A549 (cell line): ENCODE measurements around the gene GGACT. TPM values are rescaled to one million over a fixed set of nuclear protein-coding genes. Genes with fewer than 3 reads are reported as not detected.
"Not testable (repeated sequence)": the region's sequence is repeated elsewhere in the genome, so short reads cannot be mapped to it uniquely, and the experiment has no call there.

Experiments
- ATAC-seq, 2 experiments: fragments of 200-7000 bp in 1 of 2; fragments of >200 bp in 1 of 2; cut with Nextera tagmentation in 1 of 2; cut with Tn5 transposase in 1 of 2; 3 replicates each; pipeline versions ENCODE4 v1.8.0 to v1.9.1; 2018 to 2020; ENCODE audit warnings: mild to moderate bottlenecking in 1 of 2, moderate library complexity in 1 of 2
- CTCF ChIA-PET: fragments of 300-600 bp; sonication (Branson Sonifier 250); formaldehyde crosslinking; extraction: SDS; loops from one replicate; lab custom pipeline; 2021; ENCODE audit warnings: antibody characterized with exemption, inconsistent platforms; lab: Yijun Ruan, JAX
- POLR2A ChIA-PET: fragments of 350-600 bp; formaldehyde crosslinking; extraction: SDS; loops from one replicate; lab custom pipeline; 2021; ENCODE audit warnings: antibody characterized with exemption, inconsistent platforms; lab: Yijun Ruan, JAX
- DNase-seq, 2 experiments: peaks; one replicate each; pipeline versions ENCODE4 v3.0.0 to v3.0.0-alpha.2; 2011 to 2016; ENCODE audit warnings: low read depth in 1 of 2, low spot score in 1 of 2
- FAIRE-seq: peaks from 2 replicates; lab custom pipeline; 2011; peaks lifted over from hg19 to GRCh38; lab: Jason Lieb, UNC
- H3K27ac ChIP-seq, 2 experiments: fragments of >200 bp; sonication (Bioruptor Twin); formaldehyde crosslinking; 3 replicates each; pipeline ENCODE4 v1.5.1; 2016 to 2017
- H3K4me1 ChIP-seq: fragments of >200 bp; sonication (Bioruptor Twin); formaldehyde crosslinking; 3 replicates; pipeline ENCODE4 v1.6.1; 2016
- H3K4me2 ChIP-seq: fragments of >200 bp; sonication (Bioruptor Twin); formaldehyde crosslinking; 3 replicates; pipeline ENCODE4 v1.6.1; 2016
- H3K4me3 ChIP-seq: fragments of >200 bp; sonication (Bioruptor Twin); formaldehyde crosslinking; 3 replicates; pipeline ENCODE4 v1.5.1; 2016
- H3K9me3 ChIP-seq: fragments of >200 bp; sonication (Bioruptor Twin); formaldehyde crosslinking; 3 replicates; pipeline ENCODE4 v1.6.1; 2016
- ATOH8 ChIP-seq: fragments of 250-450 bp; sonication (Bioruptor Pico); IDR thresholded peaks from 2 replicates; pipeline ENCODE4 v1.5.0; 2020; ENCODE audit warnings: low read depth, mild to moderate bottlenecking, moderate library complexity
- BHLHE40 ChIP-seq: IDR thresholded peaks from 2 replicates; pipeline ENCODE4 v1.6.1; 2012; ENCODE audit warnings: low read depth, low read length, inconsistent platforms
- E2F6 ChIP-seq: IDR thresholded peaks from 2 replicates; pipeline ENCODE4 v1.6.1; 2012; ENCODE audit warnings: low read depth, borderline replicate concordance
- FOSB ChIP-seq: fragments of 250-450 bp; sonication (Bioruptor Pico); IDR thresholded peaks from 2 replicates; pipeline ENCODE4 v1.5.0; 2020; ENCODE audit warnings: mild to moderate bottlenecking, moderate library complexity
- GATA3 ChIP-seq: IDR thresholded peaks from 2 replicates; pipeline ENCODE4 v1.6.1; 2012; ENCODE audit warnings: borderline replicate concordance
- HEYL ChIP-seq: fragments of 250-450 bp; sonication (Bioruptor Pico); IDR thresholded peaks from 2 replicates; pipeline ENCODE4 v1.8.0; 2021; ENCODE audit warnings: mild to moderate bottlenecking, moderate library complexity
- JUN ChIP-seq, 2 experiments: fragments of >200 bp; sonication (Bioruptor Twin); formaldehyde crosslinking; IDR thresholded peaks; 2 replicates in 1 of 2; 3 replicates in 1 of 2; pipeline ENCODE4 v1.6.1; 2016 to 2017
- MAFK ChIP-seq: fragments of 450-650 bp; IDR thresholded peaks from 2 replicates; pipeline ENCODE4 v1.6.1; 2014; ENCODE audit not compliant: partially characterized antibody
- MAZ ChIP-seq: fragments of 150-350 bp; IDR thresholded peaks from 2 replicates; pipeline ENCODE4 v1.6.1; 2014; ENCODE audit warnings: antibody characterized with exemption, low read depth, low read length, borderline replicate concordance
- RAD21 ChIP-seq, 2 experiments: fragments of >200 bp in 1 of 2; sonication (Bioruptor Twin) in 1 of 2; formaldehyde crosslinking in 1 of 2; IDR thresholded peaks in 1 of 2; conservative IDR thresholded peaks in 1 of 2; 2 replicates in 1 of 2; 3 replicates in 1 of 2; pipeline ENCODE4 v1.6.1; 2012 to 2018; ENCODE audit warnings: inconsistent platforms in 1 of 2
- SMC3 ChIP-seq: fragments of >200 bp; sonication (Bioruptor Twin); formaldehyde crosslinking; IDR thresholded peaks from 3 replicates; pipeline ENCODE4 v1.6.1; 2018; ENCODE audit warnings: inconsistent platforms
- ZSCAN20 ChIP-seq: fragments of 250-450 bp; sonication (Bioruptor Pico); IDR thresholded peaks from 2 replicates; pipeline ENCODE4 v1.8.0; 2022; ENCODE audit warnings: mild to moderate bottlenecking, moderate library complexity
- WGBS: methylation state at CpG from one replicate; pipeline ENCODE4 v1.1.6; 2017; ENCODE audit errors: missing lambda C conversion rate; 5-methylcytosine and 5-hydroxymethylcytosine counted together
- polyA plus RNA-seq, 4 experiments: library from polyadenylated mRNA; depleted of rRNA in 3 of 4; stranded (reverse); fragments of >200 nt; fragmentation: RNase III in 1 of 4; extraction: RNeasy Plus Mini Kit Qiagen cat#74134 plus additional on column Dnase treatment in 1 of 4; gene quantifications; 2 replicates in 3 of 4; 3 replicates in 1 of 4; pipeline ENCODE4 v1.2.3, GENCODE V29; 2011 to 2017
- TF ChIP-seq, protein P1 (sequence below): fragments of >200 bp; sonication (Bioruptor Twin); formaldehyde crosslinking; IDR thresholded peaks from 3 replicates; pipeline ENCODE4 v1.6.1; 2016
- TF ChIP-seq, protein P2 (sequence below): IDR thresholded peaks from 2 replicates; pipeline ENCODE4 v1.6.1; 2012
- TF ChIP-seq, protein P3 (sequence below): fragments of 150-350 bp; IDR thresholded peaks from 2 replicates; pipeline ENCODE4 v1.6.1; 2014; ENCODE audit warnings: low read depth, mild to moderate bottlenecking, low read length

The GGACT gene
- polyA plus RNA-seq, 2 of the 4 experiments (the other 2 are of a cell fraction), result 2.7 to 8.6 TPM

DNA sequence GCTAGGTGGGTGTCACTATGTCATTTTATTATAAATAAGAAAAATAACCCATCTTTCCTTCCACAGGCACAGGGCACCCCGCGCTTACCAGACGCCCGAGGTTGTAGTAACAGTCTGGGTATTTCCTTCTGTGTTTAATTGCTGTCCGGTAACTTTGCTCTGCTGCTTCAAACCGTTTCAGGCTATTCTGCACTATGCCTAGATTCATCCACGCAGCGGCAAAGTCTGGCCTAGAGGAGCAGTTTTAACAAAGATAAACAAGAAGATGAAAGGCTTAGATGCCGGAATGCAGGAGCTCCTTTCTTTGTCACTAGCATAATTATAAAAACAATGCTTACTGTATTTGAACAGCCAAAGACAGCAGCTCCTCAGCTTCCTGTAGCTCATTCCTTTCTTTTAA, 36.9 kb upstream of the GGACT start:
- Histone ChIP-seq H3K4me1 (no peaks in the 10 kb centered on the region), H3K4me2 (no peak overlapping the region), H3K27ac (no peak overlapping the region), H3K4me3 (no peak overlapping the region), H3K9me3 (no peaks in the 10 kb centered on the region)
- DNase-seq, result no peak
- no peak for ATAC-seq
- CTCF ChIA-PET, result interaction anchor here (1.2 to 2.1 kb wide), 2 partner anchors 11 to 25 kb away, joined by 4 to 5 read pairs; no protein-coding TSS in a partner anchor
- WGBS, result 94% methylated on average over 9 of the region's 9 CpGs
- TF ChIP-seq, protein P1, sequence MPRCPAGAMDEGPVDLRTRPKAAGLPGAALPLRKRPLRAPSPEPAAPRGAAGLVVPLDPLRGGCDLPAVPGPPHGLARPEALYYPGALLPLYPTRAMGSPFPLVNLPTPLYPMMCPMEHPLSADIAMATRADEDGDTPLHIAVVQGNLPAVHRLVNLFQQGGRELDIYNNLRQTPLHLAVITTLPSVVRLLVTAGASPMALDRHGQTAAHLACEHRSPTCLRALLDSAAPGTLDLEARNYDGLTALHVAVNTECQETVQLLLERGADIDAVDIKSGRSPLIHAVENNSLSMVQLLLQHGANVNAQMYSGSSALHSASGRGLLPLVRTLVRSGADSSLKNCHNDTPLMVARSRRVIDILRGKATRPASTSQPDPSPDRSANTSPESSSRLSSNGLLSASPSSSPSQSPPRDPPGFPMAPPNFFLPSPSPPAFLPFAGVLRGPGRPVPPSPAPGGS, result no peak
- TF ChIP-seq E2F6, result no peak
- TF ChIP-seq MAFK, result no peak
- TF ChIP-seq RAD21 (conservative IDR thresholded peaks at IDR 0.05 in 1 of 2, IDR thresholded peaks at IDR 0.05 in 1 of 2), result no peak
- POLR2A ChIA-PET, result no interaction called here
- FAIRE-seq, result no peak

DNA sequence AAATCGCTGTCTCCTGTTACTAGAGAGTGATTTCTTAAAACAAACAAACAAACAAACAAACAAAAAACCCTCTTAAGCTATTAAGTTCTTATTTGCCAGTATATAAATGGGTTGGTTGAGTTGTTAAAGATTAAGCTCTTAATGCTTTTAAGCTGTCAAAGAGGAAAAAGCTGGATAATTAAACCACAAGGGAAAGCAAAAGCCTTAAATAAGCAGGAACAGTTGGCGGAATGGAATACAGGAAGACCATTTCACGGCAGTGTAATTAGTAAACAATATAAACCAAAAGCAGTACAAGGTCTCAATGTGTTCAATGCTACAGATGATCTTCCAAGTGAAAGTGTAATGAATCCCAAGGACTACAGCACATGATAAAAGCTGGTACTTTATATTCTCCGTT, 32.2 kb upstream of the GGACT start:
- Histone ChIP-seq H3K9me3 (no peaks in the 10 kb centered on the region), H3K4me2 (no peak overlapping the region), H3K4me1 (no peaks in the 10 kb centered on the region), H3K4me3 (no peak overlapping the region), H3K27ac (no peak overlapping the region)
- ChIA-PET CTCF (no interaction called here), POLR2A (no interaction called here)
- no peak for ATAC-seq
- FAIRE-seq, result no peak
- no peak for DNase-seq
- 88% methylated on average over 4 of the region's 4 CpGs for WGBS
- TF ChIP-seq HEYL (CRISPR knock-in tag) (no peak), E2F6 (no peak), FOSB (CRISPR knock-in tag) (no peak), JUN (IDR thresholded peaks at IDR 0.05) (no peak), BHLHE40 (no peak), MAZ (no peak), ATOH8 (no peak)

- DNase-seq (no peak), ATAC-seq (no peak)
- H3K4me1 ChIP-seq, result no peaks in the 10 kb centered on the region
- TF ChIP-seq GATA3 (no peak), ZSCAN20 (no peak), SMC3 (no peak)
- TF ChIP-seq, protein P2, sequence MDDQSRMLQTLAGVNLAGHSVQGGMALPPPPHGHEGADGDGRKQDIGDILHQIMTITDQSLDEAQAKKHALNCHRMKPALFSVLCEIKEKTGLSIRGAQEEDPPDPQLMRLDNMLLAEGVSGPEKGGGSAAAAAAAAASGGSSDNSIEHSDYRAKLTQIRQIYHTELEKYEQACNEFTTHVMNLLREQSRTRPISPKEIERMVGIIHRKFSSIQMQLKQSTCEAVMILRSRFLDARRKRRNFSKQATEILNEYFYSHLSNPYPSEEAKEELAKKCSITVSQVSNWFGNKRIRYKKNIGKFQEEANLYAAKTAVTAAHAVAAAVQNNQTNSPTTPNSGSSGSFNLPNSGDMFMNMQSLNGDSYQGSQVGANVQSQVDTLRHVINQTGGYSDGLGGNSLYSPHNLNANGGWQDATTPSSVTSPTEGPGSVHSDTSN, result no peak
- TF ChIP-seq, protein P3, sequence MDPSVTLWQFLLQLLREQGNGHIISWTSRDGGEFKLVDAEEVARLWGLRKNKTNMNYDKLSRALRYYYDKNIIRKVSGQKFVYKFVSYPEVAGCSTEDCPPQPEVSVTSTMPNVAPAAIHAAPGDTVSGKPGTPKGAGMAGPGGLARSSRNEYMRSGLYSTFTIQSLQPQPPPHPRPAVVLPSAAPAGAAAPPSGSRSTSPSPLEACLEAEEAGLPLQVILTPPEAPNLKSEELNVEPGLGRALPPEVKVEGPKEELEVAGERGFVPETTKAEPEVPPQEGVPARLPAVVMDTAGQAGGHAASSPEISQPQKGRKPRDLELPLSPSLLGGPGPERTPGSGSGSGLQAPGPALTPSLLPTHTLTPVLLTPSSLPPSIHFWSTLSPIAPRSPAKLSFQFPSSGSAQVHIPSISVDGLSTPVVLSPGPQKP, result no peak
- TF ChIP-seq, all 56 proteins: peak for 0
- POLR2A ChIA-PET, result no interaction called here
- Histone ChIP-seq H3K4me2 (no peak overlapping the region), H3K9me3 (no peaks in the 10 kb centered on the region), H3K4me3 (no peak overlapping the region), H3K27ac (no peak overlapping the region)
- CTCF ChIA-PET, result interaction anchor here (0.7 kb wide), 1 partner anchor 964 kb away, joined by 4 read pairs; no protein-coding TSS in a partner anchor
- WGBS, result 84% methylated on average over 2 of the region's 2 CpGs
- no peak for FAIRE-seq
These were observed 31.4 kb upstream of the GGACT start for GRCh38 chr13:100619940-100620339.

DNA sequence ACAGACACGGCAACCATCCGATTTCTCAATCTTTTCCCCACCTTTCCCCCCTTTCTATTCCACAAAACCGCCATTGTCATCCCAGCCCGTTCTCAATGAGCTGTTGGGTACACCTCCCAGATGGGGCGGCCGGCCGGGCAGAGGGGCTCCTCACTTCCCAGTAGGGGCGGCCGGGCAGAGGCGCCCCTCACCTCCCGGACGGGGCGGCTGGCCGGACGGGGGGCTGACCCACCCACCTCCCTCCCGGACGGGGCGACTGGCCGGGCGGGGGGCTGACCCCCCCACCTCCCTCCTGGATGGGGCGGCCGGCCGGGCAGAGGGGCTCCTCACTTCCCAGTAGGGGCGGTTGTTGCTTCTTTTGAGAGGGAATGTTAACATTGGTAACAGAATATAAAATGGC, 30.3 kb upstream of the GGACT start:
- CTCF ChIA-PET, result not testable (repeated sequence)

More for the DNA sequence above, 30.3 kb upstream of the GGACT start:
- WGBS, result 95% methylated on average over 9 of the region's 24 CpGs
- H3K4me3 ChIP-seq, H3K9me3 ChIP-seq, H3K4me2 ChIP-seq, ATAC-seq, H3K4me1 ChIP-seq, POLR2A ChIA-PET, DNase-seq, FAIRE-seq, H3K27ac ChIP-seq: not testable (repeated sequence)
